GM12878 (cell line): ENCODE data around the gene DOC2B. TPM values are rescaled to one million over a fixed set of nuclear protein-coding genes. Genes with fewer than 3 reads are reported as not detected.

ENCODE experiments used
- ATAC-seq: fragments of 200-7000 bp; cut with Tn5 transposase; 3 replicates; pipeline ENCODE4 v1.9.1; 2020; ENCODE audit warnings: mild to moderate bottlenecking, moderate library complexity
- BruUV-seq: library from RNA; stranded (reverse); fragments of 400-500 nt; replicated peaks from 2 replicates; lab custom pipeline; 2021; lab: Mats Ljungman, UMichigan
- CTCF ChIA-PET: fragments of 300-600 bp; sonication (Branson Sonifier 250); formaldehyde crosslinking; extraction: SDS; loops from one replicate; lab custom pipeline; 2021; ENCODE audit warnings: inconsistent platforms; lab: Yijun Ruan, JAX
- POLR2A ChIA-PET: fragments of 350-600 bp; formaldehyde crosslinking; extraction: SDS; loops from one replicate; lab custom pipeline; 2021; ENCODE audit warnings: inconsistent platforms; lab: Charles Lee
- RAD21 ChIA-PET: fragments of 300-600 bp; sonication (Branson Sonifier 250); formaldehyde crosslinking; loops from one replicate; lab custom pipeline; 2023; ENCODE audit warnings: antibody characterized with exemption; ENCODE audit not compliant: unreplicated experiment; lab: Charles Lee
- SMC1A ChIA-PET: fragments of 300-600 bp; sonication (Branson Sonifier 250); formaldehyde crosslinking; loops from one replicate; lab custom pipeline; 2023; ENCODE audit not compliant: unreplicated experiment, uncharacterized antibody; lab: Charles Lee
- DNase-seq: peaks from one replicate; pipeline ENCODE4 v3.0.0-alpha.2; 2011; ENCODE audit warnings: low read depth, low spot score
- FAIRE-seq: peaks from 3 replicates; lab custom pipeline; 2011; peaks lifted over from hg19 to GRCh38; lab: Jason Lieb, UNC
- H2AFZ ChIP-seq: 2 replicates; pipeline ENCODE4 v1.6.0; 2011; ENCODE audit warnings: low read depth, low read length, control low read depth; ENCODE audit not compliant: control insufficient read depth
- H3K27ac ChIP-seq: 2 replicates; pipeline ENCODE4 v1.5.1; 2011; ENCODE audit warnings: control low read depth; ENCODE audit not compliant: control insufficient read depth, insufficient read depth
- H3K27me3 ChIP-seq, 2 experiments: replicated peaks in 1 of 2; 2 replicates each; pipeline versions ENCODE4 v1.6.0 to v1.6.1; 2011; ENCODE audit warnings: low read length in 1 of 2; ENCODE audit not compliant: control insufficient read depth in 2 of 2, insufficient read depth in 2 of 2
- H3K36me3 ChIP-seq, 2 experiments: 2 replicates each; pipeline ENCODE4 v1.5.1; 2011; ENCODE audit warnings: low read length in 1 of 2; ENCODE audit not compliant: control insufficient read depth in 2 of 2, insufficient read depth in 2 of 2
- H3K4me1 ChIP-seq: 2 replicates; pipeline ENCODE4 v1.6.1; 2011; ENCODE audit warnings: mild to moderate bottlenecking, low read length, moderate library complexity, mixed read lengths; ENCODE audit not compliant: control insufficient read depth, insufficient read depth
- H3K4me2 ChIP-seq: 2 replicates; pipeline ENCODE4 v1.6.0; 2011; ENCODE audit warnings: control low read depth; ENCODE audit not compliant: control insufficient read depth, insufficient read depth
- H3K4me3 ChIP-seq: fragments of 200-600 bp; sonication (generic); 2 replicates; pipeline ENCODE4 v1.5.1; 2016
- H3K79me2 ChIP-seq: 2 replicates; pipeline ENCODE4 v1.6.0; 2011; ENCODE audit warnings: low read length; ENCODE audit not compliant: control insufficient read depth, insufficient read depth
- H3K9ac ChIP-seq: 2 replicates; pipeline ENCODE4 v1.8.0; 2011; ENCODE audit warnings: low read length, control low read depth, mixed read lengths; ENCODE audit not compliant: control insufficient read depth, insufficient read depth
- H3K9me3 ChIP-seq: replicated peaks from 3 replicates; pipeline ENCODE4 v1.5.1; 2011; ENCODE audit warnings: mild to moderate bottlenecking, low read length; ENCODE audit not compliant: control insufficient read depth, insufficient read depth
- H4K20me1 ChIP-seq: 2 replicates; pipeline ENCODE4 v1.6.0; 2011; ENCODE audit not compliant: control insufficient read depth, insufficient read depth
- BHLHE40 ChIP-seq, 2 experiments: fragments of 450-650 bp in 1 of 2; IDR thresholded peaks; 2 replicates each; pipeline ENCODE4 v1.6.1; 2011 to 2017; ENCODE audit warnings: low read depth in 2 of 2, borderline replicate concordance in 1 of 2, improper control_type of control experiment in 1 of 2, low read length in 1 of 2, mild to moderate bottlenecking in 1 of 2
- DPF2 ChIP-seq: fragments of 450-650 bp; IDR thresholded peaks from 2 replicates; pipeline ENCODE4 v1.6.1; 2017; ENCODE audit warnings: mild to moderate bottlenecking
- E2F4 ChIP-seq: IDR thresholded peaks from 2 replicates; pipeline ENCODE4 v1.6.1; 2012; ENCODE audit warnings: low read depth, low read length, improper control_type of control experiment
- FOXK2 ChIP-seq: fragments of 450-650 bp; IDR thresholded peaks from 2 replicates; pipeline ENCODE4 v1.6.1; 2017; ENCODE audit warnings: mild to moderate bottlenecking, moderate library complexity
- HDGF ChIP-seq: fragments of 450-650 bp; IDR thresholded peaks from 2 replicates; pipeline ENCODE4 v1.6.1; 2016; ENCODE audit warnings: antibody characterized with exemption
- IKZF2 ChIP-seq, 2 experiments: fragments of 450-650 bp; IDR thresholded peaks; 2 replicates each; pipeline ENCODE4 v1.6.1; 2017; ENCODE audit warnings: mild to moderate bottlenecking in 2 of 2, moderate library complexity in 2 of 2
- PAX8 ChIP-seq: fragments of 450-650 bp; IDR thresholded peaks from 2 replicates; pipeline ENCODE4 v1.6.1; 2017; ENCODE audit warnings: mild to moderate bottlenecking, moderate library complexity
- RCOR1 ChIP-seq: conservative IDR thresholded peaks from 2 replicates; pipeline ENCODE4 v1.6.1; 2012; ENCODE audit warnings: low read depth, low read length, improper control_type of control experiment
- SMAD5 ChIP-seq: IDR thresholded peaks from 2 replicates; pipeline ENCODE4 v1.6.1; 2016; ENCODE audit warnings: antibody characterized with exemption, low read depth
- SP1 ChIP-seq: IDR thresholded peaks from one replicate; pipeline ENCODE4 v1.6.1; 2011; ENCODE audit warnings: low read depth, low read length
- TCF12 ChIP-seq: IDR thresholded peaks from 2 replicates; pipeline ENCODE4 v1.6.1; 2011; ENCODE audit warnings: low read depth, mild to moderate bottlenecking, low read length
- ZNF274 ChIP-seq: IDR thresholded peaks from one replicate; pipeline ENCODE4 v1.8.0; 2011; ENCODE audit not compliant: insufficient read length, insufficient read depth
- WGBS: methylation state at CpG from one replicate; pipeline ENCODE4 v1.1.6; 2016; ENCODE audit warnings: low lambda C conversion rate; ENCODE audit not compliant: insufficient replicate concordance, insufficient coverage; ENCODE audit errors: missing lambda C conversion rate; 5-methylcytosine and 5-hydroxymethylcytosine counted together
- in situ Hi-C: fragments of 300-500 bp; cut with MboI; formaldehyde crosslinking; loops from 9 replicates; pipeline ENCODE4 v1.14.3; 2018; ENCODE audit warnings: mixed read lengths
- intact Hi-C: fragments of 100-400 bp; cut with micrococcal nuclease; formaldehyde crosslinking; loops from one replicate; pipeline ENCODE4 v1.14.2; 2022; ENCODE audit not compliant: unreplicated experiment
- polyA plus RNA-seq, 11 experiments: library from polyadenylated mRNA; depleted of rRNA in 4 of 11; unstranded in 6 of 11; stranded (reverse) in 5 of 11; fragments of >200 nt; fragmentation: Nextera tagmentation in 4 of 11; fragmentation: Illumina TruSeq in 1 of 11; extraction: Ambion mirVana in 4 of 11; extraction: Trizol in 1 of 11; gene quantifications; 1 replicate in 1 of 11; 2 replicates in 10 of 11; pipeline versions ENCODE4 v1.2.1 to v1.2.3, GENCODE V29; 2011 to 2016; ENCODE audit warnings: inconsistent platforms in 2 of 11, missing spikeins in 2 of 11, low read depth in 1 of 11
- total RNA-seq, 4 experiments: library from RNA; depleted of rRNA in 3 of 4; stranded (reverse); fragments of >200 nt in 3 of 4; fragmentation: Illumina TruSeq in 1 of 4; extraction: Trizol in 1 of 4; gene quantifications; 2 replicates each; pipeline versions ENCODE4 v1.2.1 to v1.2.3, GENCODE V29; 2013 to 2021
- TF ChIP-seq, protein P1 (sequence below): fragments of 450-650 bp; IDR thresholded peaks from 2 replicates; pipeline ENCODE4 v1.6.1; 2018; ENCODE audit warnings: borderline replicate concordance, mild to moderate bottlenecking; ENCODE audit not compliant: partially characterized antibody
- TF ChIP-seq, protein P2 (sequence below): fragments of 450-650 bp; IDR thresholded peaks from 2 replicates; pipeline ENCODE4 v1.6.1; 2017; ENCODE audit warnings: antibody characterized with exemption, mild to moderate bottlenecking, moderate library complexity
- TF ChIP-seq, protein P3 (sequence below): IDR thresholded peaks from 2 replicates; pipeline ENCODE4 v1.6.1; 2012; ENCODE audit warnings: low read depth, low read length, improper control_type of control experiment

Gene DOC2B
- total and polyA plus RNA-seq, 10 of the 15 experiments (the other 5 are each of a cell fraction or from before 2014, with no cell fraction given) = not detected

- Histone ChIP-seq H3K9me3 (no peaks in the 10 kb centered on the region; the same call in 2 of the 3 replicates), H3K36me3 (no peaks in the 10 kb centered on the region), H3K4me2 (no peak overlapping the region), H3K27me3 (no peaks in the 10 kb centered on the region; a peak in 1 of 4 replicates), H3K79me2 (no peaks in the 10 kb centered on the region), H3K4me1 (no peaks in the 10 kb centered on the region), H3K9ac (no peak overlapping the region), H2AFZ (no peak overlapping the region), H3K27ac (no peak overlapping the region), H4K20me1 (no peaks in the 10 kb centered on the region), H3K4me3 (no peak overlapping the region)
- ChIA-PET RAD21 (no interaction called here), SMC1A (no interaction called here), POLR2A (no interaction called here), CTCF (no interaction called here)
- ATAC-seq (no peak), DNase-seq (no peak), FAIRE-seq (no peak)
- in situ Hi-C loops = no loop called here
- WGBS = 64% methylated on average over 25 of the region's 25 CpGs
- BruUV-seq = no TSS peak
- intact Hi-C loops = no loop called here
- TF ChIP-seq HDGF = no peak
- TF ChIP-seq, protein P1, sequence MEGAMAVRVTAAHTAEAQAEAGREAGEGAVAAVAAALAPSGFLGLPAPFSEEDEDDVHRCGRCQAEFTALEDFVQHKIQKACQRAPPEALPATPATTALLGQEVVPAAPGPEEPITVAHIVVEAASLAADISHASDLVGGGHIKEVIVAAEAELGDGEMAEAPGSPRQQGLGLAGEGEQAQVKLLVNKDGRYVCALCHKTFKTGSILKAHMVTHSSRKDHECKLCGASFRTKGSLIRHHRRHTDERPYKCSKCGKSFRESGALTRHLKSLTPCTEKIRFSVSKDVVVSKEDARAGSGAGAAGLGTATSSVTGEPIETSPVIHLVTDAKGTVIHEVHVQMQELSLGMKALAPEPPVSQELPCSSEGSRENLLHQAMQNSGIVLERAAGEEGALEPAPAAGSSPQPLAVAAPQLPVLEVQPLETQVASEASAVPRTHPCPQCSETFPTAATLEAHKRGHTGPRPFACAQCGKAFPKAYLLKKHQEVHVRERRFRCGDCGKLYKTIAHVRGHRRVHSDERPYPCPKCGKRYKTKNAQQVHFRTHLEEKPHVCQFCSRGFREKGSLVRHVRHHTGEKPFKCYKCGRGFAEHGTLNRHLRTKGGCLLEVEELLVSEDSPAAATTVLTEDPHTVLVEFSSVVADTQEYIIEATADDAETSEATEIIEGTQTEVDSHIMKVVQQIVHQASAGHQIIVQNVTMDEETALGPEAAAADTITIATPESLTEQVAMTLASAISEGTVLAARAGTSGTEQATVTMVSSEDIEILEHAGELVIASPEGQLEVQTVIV = no peak
- TF ChIP-seq FOXK2 = no peak
- no peak for TF ChIP-seq TCF12
- TF ChIP-seq BHLHE40 (IDR thresholded peaks at IDR 0.05; ENCODE audit: borderline replicate concordance in 1 of 2, low read depth in 2 of 2, low read length in 1 of 2) = no peak
- TF ChIP-seq IKZF2 (IDR thresholded peaks at IDR 0.05) = no peak
- TF ChIP-seq SMAD5 = no peak
- no peak for TF ChIP-seq SP1
- TF ChIP-seq RCOR1 = no peak
- TF ChIP-seq, protein P2, sequence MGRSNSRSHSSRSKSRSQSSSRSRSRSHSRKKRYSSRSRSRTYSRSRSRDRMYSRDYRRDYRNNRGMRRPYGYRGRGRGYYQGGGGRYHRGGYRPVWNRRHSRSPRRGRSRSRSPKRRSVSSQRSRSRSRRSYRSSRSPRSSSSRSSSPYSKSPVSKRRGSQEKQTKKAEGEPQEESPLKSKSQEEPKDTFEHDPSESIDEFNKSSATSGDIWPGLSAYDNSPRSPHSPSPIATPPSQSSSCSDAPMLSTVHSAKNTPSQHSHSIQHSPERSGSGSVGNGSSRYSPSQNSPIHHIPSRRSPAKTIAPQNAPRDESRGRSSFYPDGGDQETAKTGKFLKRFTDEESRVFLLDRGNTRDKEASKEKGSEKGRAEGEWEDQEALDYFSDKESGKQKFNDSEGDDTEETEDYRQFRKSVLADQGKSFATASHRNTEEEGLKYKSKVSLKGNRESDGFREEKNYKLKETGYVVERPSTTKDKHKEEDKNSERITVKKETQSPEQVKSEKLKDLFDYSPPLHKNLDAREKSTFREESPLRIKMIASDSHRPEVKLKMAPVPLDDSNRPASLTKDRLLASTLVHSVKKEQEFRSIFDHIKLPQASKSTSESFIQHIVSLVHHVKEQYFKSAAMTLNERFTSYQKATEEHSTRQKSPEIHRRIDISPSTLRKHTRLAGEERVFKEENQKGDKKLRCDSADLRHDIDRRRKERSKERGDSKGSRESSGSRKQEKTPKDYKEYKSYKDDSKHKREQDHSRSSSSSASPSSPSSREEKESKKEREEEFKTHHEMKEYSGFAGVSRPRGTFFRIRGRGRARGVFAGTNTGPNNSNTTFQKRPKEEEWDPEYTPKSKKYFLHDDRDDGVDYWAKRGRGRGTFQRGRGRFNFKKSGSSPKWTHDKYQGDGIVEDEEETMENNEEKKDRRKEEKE = no peak
- TF ChIP-seq PAX8 = no peak
- TF ChIP-seq, protein P3, sequence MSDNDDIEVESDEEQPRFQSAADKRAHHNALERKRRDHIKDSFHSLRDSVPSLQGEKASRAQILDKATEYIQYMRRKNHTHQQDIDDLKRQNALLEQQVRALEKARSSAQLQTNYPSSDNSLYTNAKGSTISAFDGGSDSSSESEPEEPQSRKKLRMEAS = no peak
- no peak for TF ChIP-seq ZNF274
- TF ChIP-seq E2F4 = no peak
- no peak for TF ChIP-seq DPF2
Measured at GRCh38 chr17:213286-214105, 32.0 kb upstream of the DOC2B start.
